Endodermal cell (in vitro differentiated cells): Measurements from ENCODE around the gene FOXN4. TPM values are rescaled to one million over a fixed set of nuclear protein-coding genes. Genes with fewer than 3 reads are reported as not detected.

ENCODE experiments used
- DNase-seq: peaks from one replicate; pipeline ENCODE4 v3.0.0-alpha.2; 2017
- H3K27ac ChIP-seq: 2 replicates; pipeline ENCODE4 v1.5.1; 2013; ENCODE audit warnings: mild to moderate bottlenecking, low read depth, low read length, moderate library complexity
- H3K27me3 ChIP-seq: 2 replicates; pipeline ENCODE4 v1.6.1; 2013; ENCODE audit warnings: mild to moderate bottlenecking, low read length, moderate library complexity; ENCODE audit not compliant: insufficient read depth, control insufficient read depth, poor library complexity, severe bottlenecking
- H3K36me3 ChIP-seq: 2 replicates; pipeline ENCODE4 v1.7.0; 2013; ENCODE audit warnings: mild to moderate bottlenecking, low read length, moderate library complexity; ENCODE audit not compliant: control insufficient read depth, insufficient read depth
- H3K4me1 ChIP-seq: one replicate; pipeline ENCODE4 v1.7.0; 2013; ENCODE audit warnings: low read length; ENCODE audit not compliant: control insufficient read depth, insufficient read depth
- H3K4me3 ChIP-seq: 2 replicates; pipeline ENCODE4 v1.5.1; 2013; ENCODE audit warnings: mild to moderate bottlenecking, low read length, moderate library complexity
- H3K9ac ChIP-seq: 2 replicates; pipeline ENCODE4 v1.6.1; 2013; ENCODE audit warnings: mild to moderate bottlenecking, low read length, moderate library complexity; ENCODE audit not compliant: poor library complexity, severe bottlenecking; ENCODE audit errors: extremely low read depth
- H3K9me3 ChIP-seq: 2 replicates; pipeline ENCODE4 v1.6.1; 2013; ENCODE audit warnings: mild to moderate bottlenecking, low read length, moderate library complexity; ENCODE audit not compliant: control insufficient read depth
- H3K27ac Mint-ChIP-seq: 2 replicates; pipeline ENCODE4 v1.8.0; 2020; ENCODE audit warnings: mixed read lengths
- H3K27me3 Mint-ChIP-seq: 2 replicates; pipeline ENCODE4 v1.8.0; 2021; ENCODE audit warnings: mild to moderate bottlenecking, mixed read lengths; ENCODE audit not compliant: insufficient read depth
- H3K36me3 Mint-ChIP-seq: 2 replicates; pipeline ENCODE4 v1.8.0; 2020; ENCODE audit warnings: low read depth, mixed read lengths
- H3K4me1 Mint-ChIP-seq: 2 replicates; pipeline ENCODE4 v1.8.0; 2020; ENCODE audit warnings: mixed read lengths
- H3K4me3 Mint-ChIP-seq: 2 replicates; pipeline ENCODE4 v1.8.0; 2020; ENCODE audit warnings: mild to moderate bottlenecking, moderate library complexity, mixed read lengths
- H3K9me3 Mint-ChIP-seq: 2 replicates; pipeline ENCODE4 v1.8.0; 2020; ENCODE audit warnings: mild to moderate bottlenecking, mixed read lengths
- CTCF ChIP-seq: fragments of 200-600 bp; sonication (generic); conservative IDR thresholded peaks from 2 replicates; pipeline ENCODE4 v1.5.0; 2021; ENCODE audit warnings: antibody characterized with exemption, mild to moderate bottlenecking
- WGBS, 2 experiments: methylation state at CpG; one replicate each; pipeline versions ENCODE4 v1.1.5 to v1.1.7; 2013; ENCODE audit warnings: missing lambda C conversion rate in 2 of 2, mixed read lengths in 1 of 2; ENCODE audit not compliant: insufficient coverage in 1 of 2, insufficient read length in 1 of 2; 5-methylcytosine and 5-hydroxymethylcytosine counted together
- total RNA-seq, 2 donors: library from RNA; stranded (reverse); fragmentation: NEBNext Ultra II Directional in 1 of 2; extraction: Animal tissue kit (Norgen Biotek cat#: 25700) in 1 of 2; gene quantifications; 2 replicates in 1 of 2; 3 replicates in 1 of 2; pipeline ENCODE4 v1.2.1, GENCODE V29; 2021

Gene FOXN4
- total RNA-seq, 2 donors from 2014 or later: 0.20 to 0.55 TPM

- H3K36me3 Mint-ChIP-seq: no peaks in the 10 kb centered on the region
- no peak overlapping the region for H3K27ac ChIP-seq
- no peaks in the 10 kb centered on the region for H3K4me1 Mint-ChIP-seq
- H3K4me3 Mint-ChIP-seq: no peak overlapping the region
- no peak for DNase-seq
- no peaks in the 10 kb centered on the region for H3K9me3 ChIP-seq
- no peaks in the 10 kb centered on the region for H3K27me3 ChIP-seq
- no peaks in the 10 kb centered on the region for H3K36me3 ChIP-seq
- H3K4me3 ChIP-seq: no peak overlapping the region
- 86 to 100% methylated on average over 1 to 2 of the region's 2 CpGs for WGBS, 2 experiments
- H3K27me3 Mint-ChIP-seq: no peaks in the 10 kb centered on the region
- no peaks in the 10 kb centered on the region for H3K9me3 Mint-ChIP-seq
- H3K9ac ChIP-seq: no peak overlapping the region
- H3K4me1 ChIP-seq: no peaks in the 10 kb centered on the region
- no peak overlapping the region for H3K27ac Mint-ChIP-seq
- no peak for TF ChIP-seq CTCF
These were observed 78.9 kb downstream of the FOXN4 start for GRCh38 chr12:109230193-109230592.

- no peaks in the 10 kb centered on the region for H3K9me3 Mint-ChIP-seq
- no peaks in the 10 kb centered on the region for H3K4me1 ChIP-seq
These were observed 80.4 kb downstream of the FOXN4 start for GRCh38 chr12:109228664-109229063.

More at GRCh38 chr12:109228664-109229063, 80.4 kb downstream of the FOXN4 start:
- H3K36me3 ChIP-seq: no peaks in the 10 kb centered on the region
- no peak overlapping the region for H3K9ac ChIP-seq
- no peak for DNase-seq
- Mint-ChIP-seq H3K4me3 (no peak overlapping the region), H3K4me1 (no peaks in the 10 kb centered on the region), H3K27me3 (no peaks in the 10 kb centered on the region), H3K36me3 (no peaks in the 10 kb centered on the region), H3K27ac (no peak overlapping the region)
- WGBS, 2 experiments: 96 to 100% methylated on average over 3 to 4 of the region's 4 CpGs
- no peak for TF ChIP-seq CTCF
- H3K27me3 ChIP-seq: no peaks in the 10 kb centered on the region
- no peak overlapping the region for H3K27ac ChIP-seq
- H3K4me3 ChIP-seq: no peak overlapping the region
- H3K9me3 ChIP-seq: no peaks in the 10 kb centered on the region

Other genes with a start within 250 kb of the FOXN4 start
- gene ALKBH2, start 215.8 kb downstream of the FOXN4 start, total RNA-seq: 10 to 100 TPM; 10.5 to 23.3 TPM
- 100 to 1,000 TPM; 104 to 114 TPM for gene UNG, start 211.7 kb downstream of the FOXN4 start, total RNA-seq
- gene ACACB, start 192.7 kb downstream of the FOXN4 start, total RNA-seq: 10 to 100 TPM in 1 of 2 donors, 1 to 10 TPM in 1; 6.8 to 12.7 TPM
- gene MYO1H, start 38.6 kb upstream of the FOXN4 start, total RNA-seq: not detected
- 10 to 100 TPM; 50.9 to 53.5 TPM for gene KCTD10, start 168.0 kb upstream of the FOXN4 start, total RNA-seq
- gene UBE3B, start 168.3 kb upstream of the FOXN4 start, total RNA-seq: 10 to 100 TPM; 32.0 to 39.8 TPM